ENCODE results near the gene GJA8.

- TF ChIP-seq CTCF (IDR thresholded peaks at IDR 0.05; ENCODE audit: poor library complexity) (no peak), EZH2 (IDR thresholded peaks at IDR 0.05; ENCODE audit: borderline replicate concordance) (no peak), EZH2phosphoT487 (IDR thresholded peaks at IDR 0.05; ENCODE audit: low read depth, severe bottlenecking, unreplicated experiment) (no peak)
Observed at GRCh38 chr1:147891088-147891487, 11.5 kb upstream of the GJA8 start.
